Retina (tissue), 1 donor: ENCODE results near the gene AFAP1.

Experiments used
- DNase-seq: peaks from one replicate; pipeline ENCODE4 v3.0.0-alpha.2; 2016

AFAP1 gene

DNA sequence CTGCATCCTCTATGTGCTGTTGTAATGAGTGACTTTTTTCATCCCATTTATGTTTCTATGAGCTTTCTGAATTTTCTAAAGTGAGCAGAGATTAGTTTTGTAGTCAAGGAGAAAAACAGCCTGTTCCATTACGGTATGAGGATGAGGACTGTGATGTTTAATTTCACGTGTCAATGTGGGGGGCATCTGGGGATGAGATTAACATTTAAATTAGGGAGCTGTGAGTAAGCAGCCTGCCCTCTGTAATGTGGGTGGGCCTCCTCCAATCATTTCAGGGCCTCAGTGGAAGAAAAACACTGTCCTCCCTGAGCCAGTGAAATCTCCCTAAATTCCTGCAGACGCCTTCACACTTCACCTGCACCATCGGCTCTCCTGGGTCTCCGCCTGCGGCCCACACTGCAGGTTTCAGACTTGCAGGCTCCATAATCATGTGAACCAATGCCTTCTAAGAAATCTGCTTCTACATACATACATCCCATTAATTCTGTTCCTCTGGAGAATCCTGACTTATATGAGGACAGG, 121.7 kb downstream of the AFAP1 start:
- DNase-seq, result no peak

DNA sequence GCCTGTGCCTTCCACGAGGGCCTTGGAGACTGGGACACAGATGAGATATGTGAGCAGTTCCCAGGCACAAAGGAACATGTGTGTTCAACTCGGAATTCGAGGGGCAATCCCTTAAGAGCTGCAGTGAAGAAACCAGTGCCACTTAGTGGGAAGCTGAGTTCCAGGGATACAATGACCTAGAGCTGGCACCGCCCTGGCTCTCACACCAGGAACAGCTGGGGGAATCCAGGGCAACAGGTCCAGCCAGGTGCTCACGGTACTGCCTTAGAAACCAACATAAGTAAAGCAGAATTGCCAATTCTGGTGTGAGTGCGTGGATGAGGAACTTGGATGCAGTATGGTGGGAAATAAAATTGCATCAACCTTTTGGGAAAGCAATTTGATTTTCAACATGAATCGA, 122.9 kb downstream of the AFAP1 start:
- DNase-seq, result no peak

DNA sequence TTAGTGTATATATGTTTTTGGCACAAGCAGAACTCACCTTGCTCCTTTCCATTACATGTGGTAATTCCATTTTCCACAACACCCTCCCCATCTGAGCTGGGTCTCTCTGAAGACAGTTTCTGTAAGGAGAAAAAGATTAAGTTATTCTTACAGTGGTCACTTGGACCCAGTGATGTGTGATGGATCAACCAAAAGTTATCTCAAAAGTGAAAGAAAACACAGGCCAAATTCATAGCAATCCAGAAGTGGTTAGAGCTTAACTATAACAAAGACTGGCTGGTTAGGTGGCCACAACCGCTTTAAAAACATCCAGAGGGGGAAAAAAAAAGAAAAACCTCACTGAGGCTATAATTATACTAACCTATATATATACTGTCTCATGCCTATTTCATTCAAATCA, 123.7 kb downstream of the AFAP1 start:
- DNase-seq, result no peak

DNA sequence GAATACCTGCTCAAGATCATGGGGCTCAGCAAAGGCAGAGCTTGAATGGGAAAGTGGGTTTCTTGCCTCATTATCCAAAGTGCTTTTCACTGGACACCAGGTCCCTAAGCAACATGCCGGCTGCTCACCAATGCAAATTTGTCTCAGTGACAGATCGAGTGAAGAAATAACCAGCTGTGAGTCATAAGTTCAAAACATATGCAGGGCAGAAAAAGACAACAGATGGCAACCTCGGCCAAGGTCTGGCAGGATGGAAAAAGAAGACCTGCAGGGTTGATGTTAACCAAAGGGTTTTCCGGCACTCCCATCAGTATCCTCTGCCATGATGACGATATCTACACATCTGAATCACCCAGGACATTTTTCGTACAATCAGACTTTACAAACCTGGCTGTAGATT, 124.1 kb downstream of the AFAP1 start:
- no peak for DNase-seq

DNA sequence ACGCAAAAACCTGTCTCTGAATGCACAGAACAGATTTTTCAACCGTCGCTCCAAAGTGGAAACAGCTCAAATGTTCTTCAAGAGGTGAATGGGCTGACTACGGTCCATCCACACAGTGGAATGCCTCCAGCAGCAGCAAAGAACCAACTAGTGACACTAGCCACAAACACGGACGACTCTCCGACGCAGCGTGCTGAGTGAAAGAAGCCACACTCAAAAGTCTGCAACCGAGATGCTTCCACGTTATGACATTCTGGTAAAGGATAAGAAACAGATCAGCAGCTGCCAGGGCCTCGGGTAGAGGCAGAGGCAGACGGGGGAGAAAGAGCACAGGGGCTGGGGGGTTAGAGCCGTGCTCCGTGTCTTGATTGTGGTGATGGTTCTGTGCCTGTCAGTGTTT, 125.2 kb downstream of the AFAP1 start:
- no peak for DNase-seq

- DNase-seq, result no peak
Observed at GRCh38 chr4:7813674-7814073, 126.0 kb downstream of the AFAP1 start.

DNA sequence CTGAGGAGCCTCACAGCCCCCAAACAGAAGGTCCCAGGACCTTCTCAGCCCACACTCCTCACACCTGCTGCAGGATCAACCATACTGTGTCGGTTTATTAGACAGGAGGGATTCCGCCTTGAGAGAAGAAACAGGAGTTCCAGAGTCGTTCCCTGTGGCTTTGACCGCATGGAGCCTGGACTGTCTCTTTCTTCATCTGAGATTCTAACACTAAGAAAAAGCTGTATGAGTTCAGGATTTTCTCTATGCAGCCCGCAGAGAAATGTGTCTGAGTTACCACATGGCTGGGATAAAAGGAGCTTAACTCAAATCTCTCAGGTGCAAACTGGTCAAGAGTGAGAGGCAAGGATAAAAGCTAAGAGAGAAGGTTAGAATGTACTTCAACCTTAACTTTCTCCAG, 126.7 kb downstream of the AFAP1 start:
- DNase-seq, result no peak

GRCh38 chr4:7812231-7812857, 127.3 kb downstream of the AFAP1 start:
- DNase-seq, result no peak

- DNase-seq, result no peak
Observed at GRCh38 chr4:7811536-7812191, 128.0 kb downstream of the AFAP1 start.

GRCh38 chr4:7810783-7811535, 128.7 kb downstream of the AFAP1 start:
- DNase-seq, result no peak

GRCh38 chr4:7808752-7809151, 130.9 kb downstream of the AFAP1 start:
- DNase-seq, result no peak

DNA sequence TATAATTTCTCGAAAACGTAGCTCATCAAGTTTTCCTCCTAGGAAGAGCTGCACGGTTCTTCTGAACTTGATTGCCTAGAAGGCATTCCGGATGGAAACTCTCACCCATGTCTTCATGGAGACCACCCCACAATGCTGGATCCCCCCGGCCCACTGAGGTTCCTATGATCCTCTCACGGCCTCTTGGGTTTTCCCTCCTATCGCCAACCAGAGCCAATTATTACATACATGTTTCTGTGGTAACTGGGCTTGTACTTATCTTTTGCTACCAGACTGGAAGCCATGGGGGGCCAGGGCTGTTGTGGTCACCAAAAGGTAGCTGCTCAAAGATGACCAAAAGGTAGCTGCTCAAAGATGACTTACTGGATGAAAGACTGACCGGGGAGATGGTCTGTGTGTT, 131.5 kb downstream of the AFAP1 start:
- no peak for DNase-seq

GRCh38 chr4:7807351-7807921, 132.2 kb downstream of the AFAP1 start:
- no peak for DNase-seq

GRCh38 chr4:7806338-7807090, 133.1 kb downstream of the AFAP1 start:
- DNase-seq, result no peak

DNA sequence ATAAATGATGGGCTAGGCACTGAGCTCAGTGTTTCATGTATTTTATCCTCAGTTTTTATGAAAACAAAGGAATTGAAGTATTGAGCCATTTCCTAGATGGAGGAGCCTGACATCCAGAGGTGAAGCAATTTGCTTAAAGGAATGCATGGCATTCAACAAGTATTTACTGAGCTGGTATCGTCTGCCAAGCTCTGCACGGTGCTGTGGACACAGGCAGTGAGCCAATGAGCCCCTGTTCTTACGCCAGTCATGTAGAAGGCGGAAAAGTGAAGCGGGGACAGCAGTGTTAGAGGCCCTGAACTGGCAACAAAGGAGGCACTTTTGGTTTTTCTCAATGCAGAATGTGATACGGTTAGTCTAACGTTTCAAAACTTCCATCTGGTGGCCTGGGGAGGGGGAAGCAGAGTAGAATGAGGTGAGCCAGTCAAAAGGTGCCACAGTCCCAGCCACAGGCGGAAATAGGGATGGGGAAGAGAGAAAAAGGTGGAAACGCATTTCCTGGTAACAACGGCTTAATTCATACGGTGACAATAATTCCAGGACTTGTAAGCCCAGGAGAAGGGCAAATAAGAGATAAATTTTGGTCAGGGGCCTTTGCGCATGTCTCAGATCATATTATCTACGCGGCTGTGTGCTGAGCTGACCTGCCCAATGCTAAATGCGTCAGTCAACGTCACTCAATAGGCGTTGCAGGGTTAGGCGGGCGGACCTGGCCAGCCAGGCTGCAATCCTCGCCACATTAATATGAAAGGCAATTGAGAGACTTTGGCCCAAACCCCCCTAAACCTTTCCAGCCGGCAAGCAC, 133.9 kb downstream of the AFAP1 start:
- DNase-seq, result no peak

DNA sequence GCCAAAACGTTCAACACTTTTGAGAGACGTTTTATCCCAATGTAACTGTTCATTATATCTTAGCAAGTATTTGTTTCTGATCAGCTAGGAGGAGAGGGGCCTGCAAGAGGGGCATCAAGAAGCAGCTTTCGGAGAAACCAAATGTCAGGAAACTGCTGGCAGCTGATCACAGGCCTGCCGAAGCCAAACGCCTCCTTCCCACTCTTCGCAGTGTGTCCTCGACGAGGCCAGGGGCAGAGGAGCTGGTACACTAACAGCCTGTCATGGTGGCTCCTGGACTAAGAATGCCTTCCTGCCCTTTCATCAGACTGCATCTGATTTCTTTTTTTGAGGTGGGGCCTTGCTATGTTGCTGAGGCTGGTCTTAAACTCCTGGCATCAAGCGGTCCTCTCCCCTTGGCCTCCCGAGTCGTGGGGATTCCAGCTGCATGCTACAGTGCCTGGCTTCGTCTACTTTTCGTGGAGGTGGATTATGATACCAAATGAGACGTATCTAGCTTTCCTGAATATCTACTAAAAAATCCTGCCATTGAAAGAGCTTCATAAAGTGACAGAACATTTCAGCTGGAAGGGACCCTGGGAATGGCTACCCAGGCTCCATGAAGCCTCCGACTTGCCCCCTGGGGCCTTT, 134.8 kb downstream of the AFAP1 start:
- DNase-seq, result no peak

GRCh38 chr4:7803992-7804755, 135.5 kb downstream of the AFAP1 start:
- DNase-seq, result peak; percentile 79

DNA sequence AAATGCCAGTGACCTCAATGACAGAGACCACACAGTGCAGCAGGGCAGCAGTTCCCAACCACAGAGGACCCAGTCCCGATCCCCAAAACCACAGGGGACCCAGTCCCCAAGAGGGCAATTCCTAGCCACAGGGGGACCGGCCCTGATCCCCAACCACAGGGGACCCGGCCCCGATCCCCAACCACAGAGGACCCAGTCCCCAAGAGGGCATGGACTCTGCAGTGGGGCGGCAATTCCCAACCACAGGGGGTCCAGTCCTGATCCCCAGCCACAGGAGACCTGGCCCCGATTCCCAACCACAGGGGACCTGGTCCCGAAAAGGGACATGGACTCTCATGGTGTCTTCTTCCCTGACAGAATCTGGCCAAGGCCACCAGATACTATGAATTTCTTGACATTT, 136.3 kb downstream of the AFAP1 start:
- no peak for DNase-seq

GRCh38 chr4:7802093-7802726, 137.5 kb downstream of the AFAP1 start:
- peak; percentile 90 for DNase-seq

- no peak for DNase-seq
Observed at GRCh38 chr4:7801641-7802040, 138.0 kb downstream of the AFAP1 start.
